HFF-Myc (cell line): ENCODE results near the gene TRIM14.

Source experiments
- DNase-seq: peaks from one replicate; pipeline ENCODE4 v3.0.0-alpha.2; 2011; ENCODE audit warnings: low read depth; ENCODE audit errors: extremely low read depth
- H3K4me3 ChIP-seq: replicated peaks from 2 replicates; pipeline ENCODE4 v1.5.1; 2011; ENCODE audit warnings: low read depth, mild to moderate bottlenecking, control low read depth, low read length
- CTCF ChIP-seq: IDR thresholded peaks from 2 replicates; pipeline ENCODE4 v1.5.1; 2012; ENCODE audit warnings: mild to moderate bottlenecking, low read depth, low read length, control low read depth; ENCODE audit errors: missing control alignments

The TRIM14 gene

GRCh38 chr9:98118640-98119601 is at the start of gene TRIM14:
Gene TRIM14 (minus strand): TSS chr9:98119222. CDS start chr9:98119188, 34 bp downstream.
- DNase-seq = peak; percentile 32
- TF ChIP-seq CTCF = peak; percentile 27

GRCh38 chr9:98168153-98168780 is 49.2 kb upstream of the TRIM14 start:
- TF ChIP-seq CTCF = no peak
- no peak for DNase-seq
- no peak overlapping the region for H3K4me3 ChIP-seq

More at GRCh38 chr9:98118640-98119601, at the start of gene TRIM14:
- H3K4me3 ChIP-seq = peak within 1 kb of the TSS; percentile 82

- no peak for DNase-seq
- no peak for TF ChIP-seq CTCF
These were observed 45.9 kb upstream of the TRIM14 start for GRCh38 chr9:98164912-98165311.

GRCh38 chr9:98162613-98163012 is 43.6 kb upstream of the TRIM14 start:
- no peak for TF ChIP-seq CTCF
- DNase-seq = no peak
- H3K4me3 ChIP-seq = no peak overlapping the region

More at GRCh38 chr9:98164912-98165311, 45.9 kb upstream of the TRIM14 start:
- H3K4me3 ChIP-seq = no peak overlapping the region

- no peak for DNase-seq
- H3K4me3 ChIP-seq = no peak overlapping the region
- TF ChIP-seq CTCF = no peak
These were observed 42.8 kb upstream of the TRIM14 start for GRCh38 chr9:98161851-98162250.

- DNase-seq = no peak
- no peak for TF ChIP-seq CTCF
- H3K4me3 ChIP-seq = no peak overlapping the region
These were observed 40.8 kb upstream of the TRIM14 start for GRCh38 chr9:98159790-98160189.
